Measurements from ENCODE around the gene TAL2.
"Not testable (repeated sequence)": the region's sequence is repeated elsewhere in the genome, so short reads cannot be mapped to it uniquely, and the experiment has no call there.

Gene TAL2

GRCh38 chr9:105703638-105704037, 41.4 kb downstream of the TAL2 start:
- not testable (repeated sequence) for FAIRE-seq; DNase-seq (ENCODE audit: insufficient read length, low spot score)

DNA sequence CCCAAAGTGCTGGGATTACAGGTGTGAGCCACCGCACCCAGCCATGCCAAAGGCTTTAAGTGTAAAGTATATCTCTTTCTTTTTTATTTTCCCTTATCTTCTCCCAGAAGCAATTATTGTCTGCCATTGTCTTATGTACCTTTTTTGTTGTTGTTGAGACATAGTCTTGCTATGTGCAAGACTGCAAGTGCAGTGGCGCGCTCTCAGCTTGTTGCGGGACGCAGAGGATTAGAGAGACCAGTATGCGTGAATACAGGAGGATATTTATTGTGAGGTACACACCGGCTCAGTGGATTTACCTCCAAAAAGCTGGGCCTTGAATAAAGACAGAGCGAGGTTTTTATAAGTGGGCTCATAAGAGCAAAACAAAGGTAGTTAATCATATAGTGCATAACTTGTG, 43.9 kb downstream of the TAL2 start:
- FAIRE-seq (no peak), DNase-seq (ENCODE audit: insufficient read length, low spot score) (no peak)

- DNase-seq (ENCODE audit: insufficient read length, low spot score) (no peak), FAIRE-seq (peak; percentile 33)
Measured at GRCh38 chr9:105708405-105708804, 46.1 kb downstream of the TAL2 start.

- DNase-seq (ENCODE audit: insufficient read length, low spot score): no peak
- no peak for FAIRE-seq
Measured at GRCh38 chr9:105710638-105711037, 48.4 kb downstream of the TAL2 start.

DNA sequence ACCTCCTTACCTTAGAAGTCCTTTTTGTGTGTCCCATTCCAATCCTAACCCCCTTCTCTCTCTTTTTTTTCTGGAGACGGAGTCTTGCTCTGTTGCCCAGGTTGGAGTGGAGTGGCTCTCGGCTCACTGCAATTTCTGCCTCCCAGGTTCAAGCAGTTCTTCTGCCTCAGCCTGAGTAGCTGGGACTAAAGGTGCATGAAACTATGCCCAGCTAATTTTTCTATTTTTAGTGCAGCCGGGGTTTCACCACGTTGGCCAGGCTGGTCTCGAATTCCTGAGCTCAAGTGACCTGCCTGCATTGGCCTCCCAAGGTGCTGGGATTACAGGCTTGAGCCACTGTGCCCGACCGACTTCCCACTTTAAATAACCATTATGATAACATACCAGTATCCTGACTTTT, 49.6 kb downstream of the TAL2 start:
- DNase-seq (ENCODE audit: insufficient read length, low spot score): no peak

GRCh38 chr9:105712297-105712696, 50.0 kb downstream of the TAL2 start:
- FAIRE-seq (no peak), DNase-seq (ENCODE audit: insufficient read length, low spot score) (no peak)

More for the DNA sequence above, 49.6 kb downstream of the TAL2 start:
- FAIRE-seq: no peak

All from GM19239 (cell line).